Osteocyte (in vitro differentiated cells): ENCODE data around the gene NECTIN3. TPM values are rescaled to one million over a fixed set of nuclear protein-coding genes. Genes with fewer than 3 reads are reported as not detected.

Experiments used
- DNase-seq: peaks from one replicate; pipeline ENCODE4 v3.0.0; 2021; ENCODE audit warnings: mixed read lengths; ENCODE audit not compliant: unreplicated experiment; ENCODE audit errors: extremely low spot score
- H3K27ac Mint-ChIP-seq: one replicate; pipeline ENCODE4 v1.8.0; 2021; ENCODE audit warnings: mild to moderate bottlenecking, mixed read lengths; ENCODE audit not compliant: unreplicated experiment
- H3K27me3 Mint-ChIP-seq: one replicate; pipeline ENCODE4 v1.8.0; 2021; ENCODE audit warnings: mixed read lengths; ENCODE audit not compliant: unreplicated experiment
- H3K36me3 Mint-ChIP-seq: one replicate; pipeline ENCODE4 v1.8.0; 2021; ENCODE audit warnings: mixed read lengths; ENCODE audit not compliant: unreplicated experiment
- H3K4me1 Mint-ChIP-seq: one replicate; pipeline ENCODE4 v1.8.0; 2021; ENCODE audit warnings: mixed read lengths; ENCODE audit not compliant: unreplicated experiment
- H3K4me3 Mint-ChIP-seq: one replicate; pipeline ENCODE4 v1.8.0; 2021; ENCODE audit warnings: mild to moderate bottlenecking, moderate library complexity, mixed read lengths; ENCODE audit not compliant: unreplicated experiment
- H3K9me3 Mint-ChIP-seq: one replicate; pipeline ENCODE4 v1.8.0; 2021; ENCODE audit warnings: mixed read lengths; ENCODE audit not compliant: unreplicated experiment
- CTCF ChIP-seq: fragments of 200-600 bp; sonication (generic); IDR thresholded peaks from 2 replicates; pipeline ENCODE4 v1.5.0; 2021; ENCODE audit warnings: antibody characterized with exemption, mild to moderate bottlenecking, moderate library complexity
- long read RNA-seq: library from polyadenylated mRNA; unstranded; transcript quantifications from one replicate; pipeline ENCODE4 v2.0.0, GENCODE V29; 2021
- total RNA-seq: library from RNA; stranded (reverse); gene quantifications from 2 replicates; pipeline ENCODE4 v1.2.1, GENCODE V29; 2021

Gene NECTIN3, protein sequence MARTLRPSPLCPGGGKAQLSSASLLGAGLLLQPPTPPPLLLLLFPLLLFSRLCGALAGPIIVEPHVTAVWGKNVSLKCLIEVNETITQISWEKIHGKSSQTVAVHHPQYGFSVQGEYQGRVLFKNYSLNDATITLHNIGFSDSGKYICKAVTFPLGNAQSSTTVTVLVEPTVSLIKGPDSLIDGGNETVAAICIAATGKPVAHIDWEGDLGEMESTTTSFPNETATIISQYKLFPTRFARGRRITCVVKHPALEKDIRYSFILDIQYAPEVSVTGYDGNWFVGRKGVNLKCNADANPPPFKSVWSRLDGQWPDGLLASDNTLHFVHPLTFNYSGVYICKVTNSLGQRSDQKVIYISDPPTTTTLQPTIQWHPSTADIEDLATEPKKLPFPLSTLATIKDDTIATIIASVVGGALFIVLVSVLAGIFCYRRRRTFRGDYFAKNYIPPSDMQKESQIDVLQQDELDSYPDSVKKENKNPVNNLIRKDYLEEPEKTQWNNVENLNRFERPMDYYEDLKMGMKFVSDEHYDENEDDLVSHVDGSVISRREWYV
- 70.8 and 75.5 TPM in 2 replicates for total RNA-seq
- long read RNA-seq, transcript NECTIN3-206 (6 exons, 3,664 nt) = major isoform, 7 of 37 reads
- long read RNA-seq, partial matches to known transcripts = 5 of 37 reads
- long read RNA-seq, other reads (novel, unspliced or antisense) = 25 of 37 reads

- peak; percentile 97 for DNase-seq
- Mint-ChIP-seq H3K27ac (peak within 1 kb of the TSS; percentile 95), H3K36me3 (peaks cover 2% of the 10 kb centered on the region), H3K9me3 (no peaks in the 10 kb centered on the region), H3K27me3 (no peaks in the 10 kb centered on the region), H3K4me3 (peak within 1 kb of the TSS; percentile 97), H3K4me1 (peaks cover 40% of the 10 kb centered on the region)
- no peak for TF ChIP-seq CTCF
These were observed at the start of gene NECTIN3 for GRCh38 chr3:111071257-111072030. Gene NECTIN3, plus strand, starts transcription at chr3:111071816. Its CDS starts 202 bp downstream, at chr3:111072018.

DNA sequence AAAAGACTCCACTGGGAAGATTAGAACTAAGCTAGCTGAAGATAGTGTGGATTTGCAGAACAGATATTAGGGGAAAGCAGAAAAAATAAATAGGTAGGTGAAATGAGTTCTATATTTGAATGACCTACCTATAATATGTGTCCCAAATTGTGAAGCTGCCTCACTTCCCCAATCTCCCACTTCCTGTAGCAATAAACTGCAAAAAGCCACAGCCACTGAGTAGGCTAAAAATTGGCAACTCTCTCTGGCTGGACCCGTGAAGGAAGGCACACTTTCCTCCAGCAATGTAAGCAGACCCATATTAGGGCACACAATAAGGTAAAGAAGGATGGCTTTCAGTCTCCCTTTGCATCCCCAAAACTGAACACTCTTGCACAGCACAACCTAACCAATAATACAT lies 43.7 kb upstream of the NECTIN3 start:
- H3K36me3 Mint-ChIP-seq = no peaks in the 10 kb centered on the region
- H3K27me3 Mint-ChIP-seq = no peaks in the 10 kb centered on the region
- no peak for DNase-seq
- H3K9me3 Mint-ChIP-seq = no peaks in the 10 kb centered on the region
- no peak overlapping the region for H3K4me3 Mint-ChIP-seq
- no peak overlapping the region for H3K27ac Mint-ChIP-seq
- no peaks in the 10 kb centered on the region for H3K4me1 Mint-ChIP-seq
- TF ChIP-seq CTCF = no peak

GRCh38 chr3:111031538-111031937 lies 40.1 kb upstream of the NECTIN3 start:
- Mint-ChIP-seq H3K36me3 (no peaks in the 10 kb centered on the region), H3K4me1 (no peaks in the 10 kb centered on the region), H3K9me3 (peaks cover 4% of the 10 kb centered on the region), H3K27me3 (no peaks in the 10 kb centered on the region), H3K27ac (no peak overlapping the region), H3K4me3 (no peak overlapping the region)
- no peak for DNase-seq
- no peak for TF ChIP-seq CTCF

- no peaks in the 10 kb centered on the region for H3K4me1 Mint-ChIP-seq
- DNase-seq = no peak
- H3K9me3 Mint-ChIP-seq = peaks cover 15% of the 10 kb centered on the region
- TF ChIP-seq CTCF = no peak
- H3K27me3 Mint-ChIP-seq = no peaks in the 10 kb centered on the region
- H3K4me3 Mint-ChIP-seq = no peak overlapping the region
- H3K27ac Mint-ChIP-seq = no peak overlapping the region
- H3K36me3 Mint-ChIP-seq = peaks cover 4% of the 10 kb centered on the region
These were observed 38.9 kb upstream of the NECTIN3 start for GRCh38 chr3:111032677-111033076.
